ENCODE measurements around the gene TSC22D3.
A peak's percentile ranks its signal among the peaks of the same experiment; 100 is the strongest.
"Not testable (repeated sequence)": the region's sequence is repeated elsewhere in the genome, so short reads cannot be mapped to it uniquely, and the experiment has no call there.

The TSC22D3 gene

DNA sequence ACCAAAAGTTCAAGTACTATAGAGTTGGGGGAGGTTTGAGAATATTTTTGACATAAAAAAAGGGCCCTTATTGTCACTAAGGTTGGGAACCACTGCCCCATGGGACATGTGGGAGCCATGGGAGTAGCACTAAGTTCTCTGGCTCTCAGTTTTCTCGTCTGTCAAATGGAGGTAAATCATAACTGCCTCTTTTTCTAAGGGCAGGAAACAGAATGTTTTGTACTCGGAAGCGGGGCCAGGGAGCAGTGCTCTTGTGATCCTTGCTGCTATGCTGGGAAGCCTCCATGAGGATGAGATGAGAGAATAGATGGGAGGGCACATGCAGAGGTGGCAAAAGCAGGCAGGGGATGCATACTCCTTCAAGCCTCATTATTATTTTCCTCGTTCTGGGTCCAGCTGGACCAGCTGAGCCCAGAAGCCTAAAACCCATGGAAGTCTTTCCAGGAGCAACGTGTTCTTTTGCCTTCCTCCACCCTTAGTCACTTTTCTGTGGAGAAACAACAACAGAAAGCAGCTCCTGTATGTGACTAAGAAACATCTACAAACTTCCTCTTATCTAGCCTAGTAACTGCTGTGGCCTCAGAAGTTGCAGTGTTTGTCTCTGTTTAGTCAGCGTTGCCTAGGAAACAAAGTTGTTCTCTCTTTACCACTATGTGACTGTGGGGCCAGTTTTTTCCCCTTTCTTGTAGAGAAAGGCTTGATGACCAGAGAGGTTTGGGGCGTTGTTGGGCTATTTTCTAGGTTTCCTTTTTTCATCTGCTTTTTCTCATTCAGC lies 64.8 kb downstream of the TSC22D3 start:
- peak; percentile 13 for DNase-seq

DNA sequence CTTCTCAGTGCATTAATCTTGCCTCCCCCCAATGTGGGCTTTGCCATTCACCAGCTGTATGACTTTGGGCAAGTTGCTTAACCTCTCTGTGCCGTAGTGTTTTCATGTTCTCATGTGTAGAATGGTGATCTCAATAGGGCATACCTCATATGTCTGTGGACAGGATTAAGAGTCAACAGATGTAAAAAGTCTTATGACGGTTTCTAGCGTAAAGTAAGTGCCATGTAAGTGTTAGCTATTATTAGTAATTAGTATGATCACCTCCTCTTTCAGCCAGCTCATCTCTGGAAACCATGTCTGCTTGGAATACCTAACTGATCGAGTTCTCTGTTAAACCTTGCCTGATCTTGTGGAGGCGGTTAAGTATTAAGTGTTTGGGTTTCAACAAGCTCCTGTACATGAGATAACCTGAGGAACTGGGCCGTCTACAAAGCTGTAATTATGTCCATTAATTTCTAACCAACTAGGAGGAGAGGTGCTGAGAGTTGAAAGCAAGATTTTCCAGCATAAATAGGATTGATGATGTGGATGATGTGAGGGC lies 66.3 kb downstream of the TSC22D3 start:
- DNase-seq: no peak

DNA sequence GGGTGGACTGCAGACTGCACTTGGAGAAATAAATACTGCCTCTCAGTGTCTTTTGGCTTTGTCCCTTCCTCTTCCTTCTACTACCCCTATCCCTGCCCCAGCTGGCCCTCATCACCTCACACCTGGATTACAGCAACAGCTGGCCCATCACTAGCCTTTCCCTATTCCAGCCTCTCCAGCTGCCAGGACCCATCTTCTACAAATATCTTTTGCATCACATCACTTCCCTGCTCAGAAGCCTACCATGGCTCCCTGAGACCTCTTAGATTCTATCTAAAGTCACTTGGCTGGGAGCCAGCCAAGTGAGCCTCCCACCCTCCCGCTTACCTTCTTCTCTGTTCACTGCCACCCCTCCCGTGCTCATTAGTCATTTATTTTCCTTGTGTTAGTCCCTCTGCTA lies 66.8 kb downstream of the TSC22D3 start:
- DNase-seq: no peak

DNA sequence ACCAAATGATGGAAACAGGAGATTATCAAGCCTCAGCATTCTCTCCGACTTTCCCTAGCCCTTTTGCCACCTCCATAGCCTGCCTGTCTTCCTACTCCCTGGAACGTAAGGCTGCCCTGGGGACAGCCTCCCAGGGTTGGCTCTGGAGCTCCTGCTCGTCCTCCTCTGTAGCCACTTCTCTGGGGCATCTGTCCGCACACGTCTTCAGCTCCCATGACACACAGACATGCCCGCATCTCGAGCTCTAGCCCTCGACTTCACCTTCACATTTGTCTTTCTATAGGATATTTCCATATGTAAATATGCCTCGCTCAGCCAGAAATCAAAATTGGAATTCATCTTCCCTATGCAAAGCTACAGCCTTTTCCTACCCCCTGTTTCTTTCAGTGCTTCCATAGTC lies 67.7 kb downstream of the TSC22D3 start:
- DNase-seq: no peak

DNA sequence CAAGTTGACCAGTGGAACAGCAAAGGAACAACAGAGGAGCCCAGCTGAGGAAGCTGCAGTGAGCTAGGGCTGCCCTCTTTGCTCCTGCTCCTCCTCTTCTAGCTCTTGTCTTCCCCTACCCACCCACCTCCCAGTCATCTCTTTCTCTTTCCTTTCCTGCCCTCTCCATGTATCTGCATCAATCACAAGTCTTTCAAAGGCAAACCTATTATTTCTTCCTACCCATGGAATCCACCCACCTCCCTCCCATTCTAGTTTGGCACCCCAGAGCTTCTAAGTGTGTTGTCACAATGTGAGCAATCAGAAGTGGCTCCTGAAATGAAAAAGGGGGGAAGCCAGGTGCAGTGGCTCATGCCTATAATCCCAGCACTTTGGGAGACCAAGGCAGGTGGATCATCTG lies 69.3 kb downstream of the TSC22D3 start:
- no peak for DNase-seq

DNA sequence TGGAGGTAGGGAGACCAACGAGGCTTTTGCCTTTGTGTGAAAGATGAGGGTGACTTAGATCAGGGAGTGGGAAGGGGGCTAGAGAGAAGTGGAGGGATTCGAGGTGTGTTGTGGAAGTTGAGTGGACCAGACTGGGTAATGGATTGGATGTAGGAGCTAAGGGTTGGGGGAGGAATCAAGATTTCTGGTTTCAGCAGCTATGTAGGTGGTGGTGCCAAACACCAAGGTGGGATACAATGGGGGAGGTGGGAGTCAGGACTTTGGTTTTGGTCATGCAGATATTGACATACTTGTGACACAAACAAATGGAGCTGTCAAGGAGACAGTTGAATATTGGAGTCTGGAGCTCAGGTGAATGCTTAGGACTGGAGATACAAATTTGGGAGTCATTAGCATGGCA lies 71.0 kb downstream of the TSC22D3 start:
- no peak for DNase-seq

DNA sequence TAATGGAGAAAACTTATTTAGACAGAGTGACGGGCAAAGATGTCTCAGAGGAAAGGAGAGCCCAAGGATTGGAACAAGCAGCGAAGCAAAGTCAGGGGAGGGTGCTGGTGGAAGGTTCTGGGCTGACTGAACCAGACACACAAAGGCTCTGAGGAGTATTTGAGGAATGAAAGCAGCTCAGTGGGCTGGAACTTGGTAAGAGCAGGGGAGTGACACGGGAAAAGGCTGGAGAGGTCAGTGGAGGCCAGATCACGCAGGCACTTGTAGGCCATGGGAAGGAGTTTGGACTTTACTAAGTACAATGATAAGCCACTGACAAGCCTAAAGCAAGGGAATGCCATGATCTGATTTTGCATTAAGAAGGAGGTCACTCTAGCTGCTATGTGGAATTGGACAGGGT lies 71.4 kb downstream of the TSC22D3 start:
- DNase-seq: no peak

DNA sequence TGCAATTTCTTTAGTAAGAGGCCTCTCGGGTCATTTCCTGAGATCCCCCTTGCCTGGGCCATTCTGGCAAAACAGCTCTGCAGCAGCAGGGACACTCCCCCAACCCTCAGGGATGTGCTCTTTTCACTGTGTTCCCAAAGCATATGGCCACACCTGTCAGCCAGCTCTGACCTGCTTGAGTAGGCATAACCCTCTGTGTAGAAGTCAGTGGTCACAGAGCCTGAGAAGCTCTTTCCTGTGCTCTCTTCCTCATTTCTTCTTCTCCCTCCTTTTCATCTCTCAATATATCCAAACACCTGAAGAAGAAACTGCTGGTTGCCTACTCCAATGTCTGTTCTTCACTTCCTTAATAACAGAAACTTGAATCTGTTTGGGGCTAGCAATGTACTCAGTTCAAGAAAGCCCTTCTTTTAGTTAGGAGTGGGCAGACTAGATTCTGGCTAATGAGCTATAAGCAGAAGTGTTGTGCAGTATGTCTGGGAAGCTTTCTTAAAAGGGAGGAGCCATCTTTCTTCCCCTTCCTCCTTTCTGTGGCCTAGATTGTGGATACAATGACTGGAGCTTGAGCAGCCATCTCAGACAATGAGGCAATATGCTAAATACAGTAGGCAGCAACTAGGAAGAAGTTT lies 74.0 kb downstream of the TSC22D3 start:
- no peak for DNase-seq

DNA sequence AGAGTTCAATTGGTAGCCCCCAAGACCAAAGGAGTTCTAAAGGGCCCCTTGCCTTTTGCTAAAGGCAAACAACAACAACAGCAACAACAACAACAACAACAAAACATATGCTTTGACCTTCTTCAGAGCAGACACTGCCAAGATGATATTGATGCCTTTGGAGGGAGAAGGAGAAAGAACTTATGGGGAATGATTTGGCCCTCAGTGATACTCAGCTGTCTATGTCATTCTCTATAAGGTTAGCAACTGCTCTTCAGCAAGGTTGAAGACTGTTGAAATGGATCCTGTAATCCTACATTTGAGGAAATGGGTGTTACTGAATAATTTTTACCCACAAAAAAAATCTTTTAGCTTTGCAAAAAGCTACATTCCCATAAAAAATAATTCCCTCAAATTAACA lies 74.8 kb downstream of the TSC22D3 start:
- no peak for DNase-seq

DNA sequence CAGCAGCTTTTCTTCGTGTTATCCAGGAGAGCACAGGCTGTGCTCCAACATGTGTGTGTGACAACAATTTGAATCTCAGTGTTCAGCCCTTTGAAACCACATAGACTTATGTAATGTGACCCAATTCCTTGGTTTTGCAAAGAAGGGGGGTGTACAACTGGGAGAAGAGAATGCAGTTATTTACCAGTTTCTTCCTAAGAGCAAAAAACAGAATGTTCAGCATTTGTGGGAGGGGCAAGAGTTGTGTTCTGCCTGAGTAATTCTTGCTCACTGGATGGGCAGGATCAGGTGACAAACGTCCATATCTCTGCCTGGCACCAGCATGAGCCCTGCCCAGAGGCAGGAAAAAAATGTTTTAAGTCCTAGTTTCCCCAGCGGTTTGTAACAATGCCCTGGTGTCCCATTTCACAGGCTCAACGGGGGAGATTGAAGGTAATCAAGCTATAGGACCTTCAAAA lies 75.2 kb downstream of the TSC22D3 start:
- no peak for DNase-seq

DNA sequence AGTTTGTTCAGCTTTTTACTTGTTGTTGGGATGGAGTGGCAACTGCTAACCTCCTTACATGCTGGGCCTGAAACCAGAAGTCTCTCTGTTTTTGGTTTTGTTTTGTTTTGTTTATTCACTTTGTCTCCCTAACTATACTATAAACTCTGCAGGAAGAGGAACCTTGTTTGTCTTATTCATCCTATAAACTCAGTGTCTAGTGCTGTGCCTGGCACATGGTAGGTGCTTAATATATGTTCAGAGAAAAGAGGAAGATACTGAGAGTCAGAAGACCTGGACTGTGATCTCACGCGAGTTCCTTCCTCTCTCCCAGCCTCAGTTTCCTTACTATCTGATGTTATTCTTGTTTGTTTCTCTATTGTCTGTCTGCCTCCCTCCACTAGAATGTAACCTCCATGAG lies 76.0 kb downstream of the TSC22D3 start:
- no peak for DNase-seq

DNA sequence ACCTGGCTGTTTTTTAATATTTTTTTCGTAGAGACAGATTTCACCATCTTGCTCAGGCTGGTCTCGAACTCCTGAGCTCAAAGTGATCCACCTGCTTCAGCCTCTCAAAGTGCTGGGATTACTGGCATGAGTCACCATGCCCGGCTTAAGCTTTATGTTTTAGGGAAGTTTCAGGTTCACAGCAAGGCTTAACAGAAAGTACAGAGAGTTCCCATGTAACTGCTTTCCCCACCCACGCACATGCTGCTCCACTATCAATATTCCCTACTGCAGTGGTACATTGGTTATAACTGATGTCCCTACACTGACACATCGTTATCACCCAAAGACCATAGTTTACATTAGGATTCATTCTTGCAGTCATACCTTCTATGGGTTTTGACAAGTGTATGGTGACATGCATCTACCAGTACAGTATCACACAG lies 84.6 kb downstream of the TSC22D3 start:
- DNase-seq: no peak

DNA sequence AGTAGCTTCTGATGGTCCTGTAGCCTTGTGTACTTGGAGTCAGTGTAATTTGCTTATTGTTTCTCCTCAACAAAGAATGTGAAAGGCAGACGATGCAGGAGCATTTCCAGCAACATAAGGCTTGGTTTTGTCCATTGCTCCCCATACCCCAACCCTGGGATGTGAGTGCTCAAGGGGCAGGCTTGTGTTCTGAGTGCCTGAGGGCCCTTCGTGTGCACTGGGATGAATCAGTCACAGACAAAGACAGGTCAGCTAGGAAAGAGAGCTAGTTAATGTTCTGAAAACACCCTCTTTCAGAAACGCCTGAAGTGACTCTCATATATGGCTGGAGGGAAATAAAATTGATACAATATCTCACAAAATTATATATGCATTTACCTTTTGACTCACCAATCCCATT lies 88.1 kb downstream of the TSC22D3 start:
- DNase-seq: no peak

DNA sequence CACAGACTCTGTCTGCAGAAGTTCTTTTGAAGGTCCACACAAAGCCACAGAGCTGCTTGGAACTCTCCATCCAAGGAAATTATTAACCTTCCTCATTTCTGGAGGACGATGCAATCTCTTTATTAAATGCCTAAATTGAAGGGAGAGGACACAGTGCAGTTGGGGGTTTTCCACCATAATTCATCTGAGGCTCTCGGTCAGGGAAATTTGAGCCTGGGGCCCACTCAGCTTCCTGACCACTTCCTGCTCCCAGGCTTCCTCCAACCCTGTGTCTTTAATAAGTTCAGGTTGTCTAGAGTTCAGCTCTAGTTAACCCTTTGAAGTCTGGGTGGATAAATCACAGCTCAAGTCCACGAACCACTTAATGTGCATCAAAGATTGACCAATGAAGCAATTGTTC lies 88.8 kb downstream of the TSC22D3 start:
- DNase-seq: no peak

DNA sequence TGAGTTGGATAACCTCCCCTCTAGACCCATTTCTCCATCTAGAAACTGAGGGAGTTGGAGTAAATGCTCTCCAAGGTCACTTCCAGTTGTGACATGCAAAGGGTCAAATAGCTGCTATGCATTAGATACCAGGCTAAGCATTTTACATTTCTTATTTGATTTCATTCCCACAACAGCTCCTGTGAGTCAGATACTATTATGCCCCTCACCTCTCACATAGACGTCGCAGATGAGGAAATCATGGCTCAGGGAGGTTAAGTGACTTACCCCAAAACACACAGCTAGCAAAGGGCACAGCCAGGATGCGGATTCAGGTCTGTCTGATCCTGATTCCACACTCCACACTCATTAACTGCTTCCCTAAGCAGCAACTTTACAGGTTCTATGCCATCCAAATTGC lies 89.6 kb downstream of the TSC22D3 start:
- no peak for DNase-seq

DNA sequence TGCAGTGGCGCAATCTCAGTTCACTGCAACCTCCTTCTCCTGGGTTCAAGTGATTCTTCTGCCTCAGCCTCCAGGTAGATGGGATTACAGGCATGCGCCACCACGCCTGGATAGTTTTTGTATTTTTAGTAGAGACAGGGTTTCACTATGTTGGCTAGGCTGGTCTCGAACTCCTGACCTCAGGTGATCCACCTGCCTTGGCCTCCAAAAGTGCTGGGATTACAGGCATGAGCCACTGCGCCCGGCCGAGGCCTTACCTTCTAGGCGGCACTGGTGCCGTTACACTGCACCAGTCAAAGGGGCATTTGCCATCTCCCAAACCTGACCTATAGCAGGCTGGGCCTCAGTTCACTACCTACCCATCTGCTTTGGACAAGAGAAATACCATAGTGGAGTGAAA lies 90.0 kb downstream of the TSC22D3 start:
- not testable (repeated sequence) for DNase-seq

DNA sequence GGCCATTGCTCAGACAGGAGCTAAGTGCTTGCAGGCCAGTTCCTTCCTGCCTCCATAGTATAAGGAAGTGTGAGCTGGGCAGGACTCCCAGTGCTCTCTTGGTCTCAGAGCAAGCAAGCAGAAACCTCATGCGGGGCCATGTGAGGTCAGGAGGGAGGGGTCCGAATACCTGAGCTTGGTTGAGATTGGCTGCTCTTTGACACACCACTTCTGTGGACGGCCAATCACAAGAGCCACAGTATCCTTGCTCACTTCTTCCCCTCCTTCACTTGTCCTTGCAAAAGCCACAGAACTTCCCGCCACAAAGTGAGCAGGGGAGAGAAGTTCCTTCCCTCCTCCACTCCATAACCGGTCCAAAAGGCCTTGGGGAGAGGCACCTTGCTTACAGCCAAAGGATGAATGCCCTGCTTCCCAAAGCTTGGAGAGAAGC lies 90.6 kb downstream of the TSC22D3 start:
- no peak for DNase-seq

DNA sequence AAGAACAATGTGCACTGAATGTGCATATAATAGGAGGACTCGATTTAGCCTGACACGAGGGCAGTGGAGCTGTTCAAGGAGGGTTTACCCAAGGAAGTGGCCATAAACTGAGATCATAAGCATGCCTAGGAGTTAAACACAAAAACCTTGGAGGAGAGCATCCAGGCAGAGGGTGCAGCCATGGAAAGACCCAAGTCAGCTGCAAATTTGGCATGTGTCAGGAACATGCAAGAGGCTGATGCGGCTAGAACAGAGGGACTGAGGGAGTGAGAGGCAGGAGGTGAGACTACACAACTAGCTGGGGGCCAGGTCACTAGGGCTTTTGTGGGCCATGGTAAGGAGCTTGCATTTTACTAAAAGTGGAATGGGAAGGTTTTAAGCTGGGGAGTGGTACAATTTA lies 91.7 kb downstream of the TSC22D3 start:
- DNase-seq: no peak

DNA sequence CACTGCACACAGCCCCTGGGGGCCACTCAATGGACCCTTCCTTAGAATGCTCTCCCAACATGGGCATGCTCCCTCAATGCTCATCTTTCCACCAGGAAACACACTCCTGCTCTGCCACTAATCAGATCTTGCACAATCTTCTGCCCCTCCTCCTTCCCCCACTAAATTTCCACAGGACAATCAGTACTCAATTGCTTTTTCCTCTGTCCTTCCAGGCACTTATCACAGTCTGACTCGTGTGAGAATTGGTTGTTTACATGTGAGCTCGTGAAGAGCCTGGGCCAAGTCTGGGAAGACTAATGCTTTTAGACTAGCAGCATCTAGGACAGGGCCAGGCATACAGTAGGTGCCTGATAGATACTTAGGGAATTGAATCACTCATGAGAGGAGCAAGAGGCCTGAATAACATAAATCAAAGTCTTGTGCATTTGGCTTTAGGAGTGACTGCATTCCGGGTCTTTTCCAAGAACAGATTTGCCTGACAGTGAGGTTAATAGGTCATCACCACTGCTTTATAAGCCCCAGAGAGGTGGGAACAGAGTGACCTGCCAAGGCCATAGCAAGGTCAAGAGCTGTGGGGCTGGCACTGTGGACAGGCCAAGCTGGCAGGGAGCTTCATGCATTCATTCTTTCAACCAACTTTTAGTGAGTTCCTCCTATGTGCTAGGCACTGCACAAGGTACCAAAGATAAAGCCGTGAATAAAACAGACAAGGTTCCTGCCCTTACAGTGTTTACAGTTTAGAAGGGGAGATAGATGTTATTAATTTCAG lies 92.3 kb downstream of the TSC22D3 start:
- DNase-seq: no peak

DNA sequence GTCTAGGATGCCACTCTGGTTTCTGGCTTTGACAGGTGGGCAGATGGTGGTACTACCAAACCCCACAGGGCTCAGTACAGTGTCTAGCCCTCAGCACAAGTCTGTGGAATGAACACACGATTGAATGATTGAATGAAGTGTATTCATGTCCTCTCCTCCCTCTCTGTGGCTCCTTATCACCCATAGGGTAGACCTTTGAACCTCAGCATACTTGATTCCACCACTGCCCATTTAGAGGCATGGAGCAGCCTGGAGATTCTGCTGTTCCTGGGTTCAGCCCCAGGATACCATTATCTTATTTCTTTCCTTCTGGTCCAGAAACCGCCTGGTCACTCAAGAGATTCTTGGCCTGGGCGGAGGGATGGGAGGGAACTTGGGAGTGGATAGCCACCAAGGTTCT lies 93.3 kb downstream of the TSC22D3 start:
- no peak for DNase-seq

DNA sequence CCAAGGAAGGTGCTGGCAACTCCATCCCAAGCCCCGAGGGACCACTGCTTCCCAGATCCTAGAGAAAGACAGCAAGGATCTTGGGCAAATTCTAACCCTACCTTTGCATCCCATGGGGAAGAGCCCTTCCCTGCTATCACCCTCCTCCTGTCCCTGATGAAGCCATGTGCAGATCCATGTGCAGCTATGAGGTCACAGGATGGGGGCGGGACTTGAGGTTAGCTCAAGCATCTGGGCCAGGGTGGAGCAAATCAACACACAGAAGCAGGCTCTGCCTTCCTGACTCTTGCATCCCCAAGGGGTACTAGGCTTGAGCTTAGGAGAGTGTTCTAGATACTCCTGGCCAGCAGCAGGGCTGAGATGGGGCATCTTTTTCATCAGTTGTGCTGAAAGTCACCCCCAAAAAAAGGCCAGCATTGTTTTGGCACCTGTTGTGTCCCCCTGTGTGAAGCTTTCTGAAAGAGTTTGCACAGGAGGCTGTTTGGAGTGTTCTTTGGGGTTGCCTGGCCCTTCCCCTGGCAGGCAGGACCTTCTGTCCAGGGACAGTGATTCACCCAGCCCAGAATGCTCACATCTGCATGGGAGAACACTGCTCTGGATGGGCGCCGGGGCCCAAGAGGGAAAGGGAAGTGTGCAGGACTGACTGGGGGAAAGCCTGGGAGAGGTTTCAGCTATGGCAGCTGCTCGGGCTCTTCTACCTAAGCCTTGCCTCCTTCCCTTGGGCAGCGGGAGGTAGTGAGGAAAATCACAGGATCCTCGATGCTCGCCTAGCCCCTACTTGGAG lies 96.4 kb downstream of the TSC22D3 start:
- peak; percentile 45 for DNase-seq

DNA sequence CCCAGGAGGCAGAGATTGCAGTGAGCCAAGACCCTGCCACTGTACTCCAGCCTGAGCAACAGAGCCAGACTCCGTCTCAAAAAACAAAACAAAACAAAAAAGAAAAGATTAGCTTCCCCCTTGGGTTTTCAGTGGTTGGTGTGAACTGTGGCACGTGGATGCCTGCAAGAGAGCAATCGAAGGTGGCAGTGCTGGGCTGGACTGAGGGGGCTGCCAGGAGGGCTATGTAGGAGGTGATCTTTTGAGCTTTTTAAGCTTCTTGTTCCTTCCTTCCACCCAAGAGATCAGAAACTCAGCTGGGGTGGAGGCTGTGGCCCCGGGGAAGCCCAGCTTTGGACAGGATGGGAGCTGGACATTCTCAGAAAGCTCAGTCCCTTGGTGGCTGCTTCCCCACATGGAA lies 97.7 kb downstream of the TSC22D3 start:
- DNase-seq: no peak

DNA sequence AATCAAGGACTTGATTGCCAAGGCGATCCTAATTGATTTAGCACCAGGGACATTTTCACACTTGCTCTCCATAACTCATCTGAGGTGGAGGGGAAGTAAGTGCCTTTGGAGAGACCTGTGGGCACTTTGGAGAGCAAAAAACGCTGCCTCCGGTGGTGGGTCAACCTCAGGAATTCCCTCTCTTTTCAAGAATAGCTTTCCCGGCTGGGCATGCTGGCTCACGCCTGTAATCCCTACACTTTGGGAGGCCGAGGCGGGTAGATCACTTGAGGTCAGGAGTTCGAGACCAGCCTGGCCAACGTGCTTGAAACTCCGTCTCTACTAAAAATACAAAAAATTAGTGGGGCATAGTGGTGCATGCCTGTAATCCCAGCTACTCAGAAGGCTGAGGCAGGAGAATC lies 98.1 kb downstream of the TSC22D3 start:
- no peak for DNase-seq
